Activated CD4-positive, alpha-beta T cell treated with anti-CD3 and anti-CD28 coated beads, Interleukin-2, amount 50 U/mL, for 48 hours (primary cell): ENCODE results near the gene CD22.
A peak's percentile ranks its signal among the peaks of the same experiment; 100 is the strongest.
"Not testable (repeated sequence)": the region's sequence is repeated elsewhere in the genome, so short reads cannot be mapped to it uniquely, and the experiment has no call there.

ENCODE experiments used
- DNase-seq, 2 experiments: peaks; one replicate each; pipeline ENCODE4 v3.0.0-alpha.2; 2020

CD22 gene

GRCh38 chr19:35328851-35329285 is at the start of gene CD22:
TSS of gene CD22 (plus strand) at chr19:35329187. CDS start at chr19:35332041, 2,854 bp downstream.
- no peak for DNase-seq

GRCh38 chr19:35279374-35279773 is 49.6 kb upstream of the CD22 start:
- DNase-seq: no peak

GRCh38 chr19:35279985-35280821 is 48.8 kb upstream of the CD22 start:
- DNase-seq: no peak

GRCh38 chr19:35281303-35281702 is 47.7 kb upstream of the CD22 start:
- DNase-seq: no peak

GRCh38 chr19:35284153-35285094 is 44.6 kb upstream of the CD22 start:
- no peak for DNase-seq

- no peak for DNase-seq
Measured at GRCh38 chr19:35285095-35285449, 43.9 kb upstream of the CD22 start.

GRCh38 chr19:35285465-35285864 is 43.5 kb upstream of the CD22 start:
- not testable (repeated sequence) for DNase-seq

- not testable (repeated sequence) for DNase-seq
Measured at GRCh38 chr19:35286101-35286500, 42.9 kb upstream of the CD22 start.

- no peak for DNase-seq
Measured at GRCh38 chr19:35287713-35288112, 41.3 kb upstream of the CD22 start.

- DNase-seq: no peak
Measured at GRCh38 chr19:35288331-35288730, 40.7 kb upstream of the CD22 start.

- DNase-seq: no peak
Measured at GRCh38 chr19:35288906-35289305, 40.1 kb upstream of the CD22 start.

- DNase-seq: no peak
Measured at GRCh38 chr19:35290381-35291127, 38.4 kb upstream of the CD22 start.

GRCh38 chr19:35291259-35291658 is 37.7 kb upstream of the CD22 start:
- DNase-seq: no peak

- no peak for DNase-seq
Measured at GRCh38 chr19:35291916-35292315, 37.1 kb upstream of the CD22 start, which contains the start of gene MAG. TSS of gene MAG (plus strand) at chr19:35292161. CDS start at chr19:35295409, 3,248 bp downstream.

- no peak for DNase-seq
Measured at GRCh38 chr19:35292421-35293362, 36.3 kb upstream of the CD22 start.

GRCh38 chr19:35293363-35293739 is 35.6 kb upstream of the CD22 start:
- DNase-seq: no peak

- DNase-seq: no peak
Measured at GRCh38 chr19:35293808-35294207, 35.2 kb upstream of the CD22 start.

- DNase-seq: no peak
Measured at GRCh38 chr19:35294328-35294727, 34.7 kb upstream of the CD22 start.

GRCh38 chr19:35294859-35295791 is 33.9 kb upstream of the CD22 start:
- no peak for DNase-seq

- DNase-seq: peak; percentile 18 to 35
Measured at GRCh38 chr19:35295792-35296462, 33.1 kb upstream of the CD22 start.
